HK-2 (cell line): Measurements from ENCODE around the gene NAV3.
A peak's percentile ranks its signal among the peaks of the same experiment; 100 is the strongest.

Experiments used
- DNase-seq: peaks from one replicate; pipeline ENCODE4 v3.0.0-alpha.2; 2018; ENCODE audit not compliant: unreplicated experiment

The NAV3 gene

GRCh38 chr12:77830583-77831351, at the start of gene NAV3:
Gene NAV3, plus strand, starts transcription at chr12:77830894. Its CDS starts 568 bp downstream, at chr12:77831462.
- no peak for DNase-seq

DNA sequence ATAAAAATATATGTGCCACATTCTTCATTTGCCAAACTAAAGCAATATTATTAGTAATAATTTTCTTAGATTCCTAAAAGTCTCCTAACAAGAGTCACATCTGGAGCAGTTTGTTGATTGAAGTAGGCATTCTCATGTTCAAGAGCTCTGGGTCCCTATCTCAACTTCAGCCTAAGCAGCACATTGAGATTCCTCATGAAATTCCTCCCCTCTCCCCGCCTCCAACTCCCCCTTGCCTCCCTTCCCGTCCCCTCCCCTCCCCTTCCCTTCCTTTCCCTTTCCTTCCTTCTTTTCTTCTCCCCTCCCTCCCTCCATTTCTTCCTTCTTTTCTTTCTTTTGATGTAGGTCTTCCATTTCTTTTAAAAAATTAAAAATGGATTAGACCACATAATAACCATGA, 48.7 kb upstream of the NAV3 start:
- DNase-seq = no peak

- no peak for DNase-seq
These were observed 47.9 kb upstream of the NAV3 start for GRCh38 chr12:77782766-77783165.

DNA sequence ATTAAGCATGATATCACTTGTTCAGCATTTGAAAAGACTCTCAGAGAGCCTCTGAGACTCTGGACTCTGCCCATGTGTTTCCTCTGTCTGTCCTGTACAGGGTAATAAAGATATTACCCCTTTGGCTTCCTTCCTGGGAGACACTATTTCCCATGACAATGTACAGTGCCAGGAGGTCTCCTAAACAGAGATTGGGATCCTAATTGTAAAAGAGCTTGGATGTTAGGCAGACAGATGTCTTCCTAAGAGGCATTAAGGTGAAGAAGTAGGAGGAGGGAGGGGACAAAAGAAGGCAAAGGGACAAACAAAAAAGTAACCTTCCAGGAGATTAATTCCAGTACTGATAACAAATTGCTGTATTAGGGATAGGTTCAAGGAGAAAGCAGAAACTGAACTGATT, 45.5 kb upstream of the NAV3 start:
- DNase-seq = no peak

DNA sequence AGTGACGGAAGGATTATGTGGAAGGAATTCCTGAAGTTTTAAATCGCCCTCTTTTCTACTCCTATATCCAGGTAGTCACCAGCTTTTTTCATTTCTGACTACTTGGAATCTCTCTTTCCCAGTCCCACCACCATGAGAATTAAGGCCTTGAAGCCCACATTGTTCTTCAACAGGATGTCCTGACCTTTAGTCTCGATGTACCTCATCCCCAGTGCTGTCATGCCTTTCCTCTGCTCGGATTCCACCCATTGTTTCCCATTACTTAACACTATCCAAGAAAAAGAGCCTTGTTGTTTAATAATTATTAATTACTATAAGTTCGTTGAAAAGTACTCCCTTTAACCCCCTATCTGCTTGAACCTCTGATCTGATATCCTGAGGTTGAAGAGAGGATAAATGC, 44.0 kb upstream of the NAV3 start:
- no peak for DNase-seq

DNA sequence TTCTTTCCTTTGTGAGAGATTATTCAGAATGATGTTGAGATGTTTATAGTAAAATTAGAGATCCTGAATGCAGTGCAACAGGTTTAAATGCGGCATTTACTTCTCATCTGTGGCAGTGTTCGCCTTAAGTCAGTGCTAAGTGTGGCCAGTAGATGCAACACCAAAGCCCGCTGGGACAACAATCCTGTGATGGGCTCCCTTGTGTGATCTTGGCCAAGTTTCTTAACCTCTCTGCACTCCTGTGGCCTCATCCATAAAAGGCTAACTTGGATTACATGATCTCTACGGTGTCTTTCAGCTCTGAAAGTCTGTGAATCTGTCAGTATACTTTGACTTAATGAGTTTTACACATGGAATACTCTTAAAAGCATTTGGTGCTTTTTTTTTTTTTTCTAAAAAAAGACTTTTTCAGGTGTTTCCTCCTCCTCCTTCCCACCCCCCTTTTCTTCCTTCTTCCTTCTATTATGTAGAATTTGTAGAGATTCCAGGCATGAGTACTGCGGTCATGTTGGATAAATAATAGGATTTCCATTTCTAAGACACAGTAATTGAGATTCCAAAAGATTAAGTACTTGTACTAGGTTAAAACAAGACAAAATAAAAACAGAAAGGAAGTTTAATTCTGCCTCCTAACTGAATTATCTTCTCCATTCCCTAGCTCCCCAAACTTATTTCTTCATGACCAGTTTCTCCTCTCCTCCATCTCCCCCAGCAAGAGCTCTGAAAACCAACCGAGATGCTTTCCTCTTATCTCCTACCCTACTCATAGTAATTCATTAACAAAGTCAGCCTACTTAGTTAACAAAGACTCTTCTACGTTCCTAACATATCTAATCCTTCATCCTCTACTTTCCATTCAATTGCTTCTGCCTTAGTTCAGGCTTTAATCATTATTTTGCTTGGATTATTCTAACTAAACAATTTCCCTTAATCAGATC, 42.2 kb upstream of the NAV3 start:
- no peak for DNase-seq

DNA sequence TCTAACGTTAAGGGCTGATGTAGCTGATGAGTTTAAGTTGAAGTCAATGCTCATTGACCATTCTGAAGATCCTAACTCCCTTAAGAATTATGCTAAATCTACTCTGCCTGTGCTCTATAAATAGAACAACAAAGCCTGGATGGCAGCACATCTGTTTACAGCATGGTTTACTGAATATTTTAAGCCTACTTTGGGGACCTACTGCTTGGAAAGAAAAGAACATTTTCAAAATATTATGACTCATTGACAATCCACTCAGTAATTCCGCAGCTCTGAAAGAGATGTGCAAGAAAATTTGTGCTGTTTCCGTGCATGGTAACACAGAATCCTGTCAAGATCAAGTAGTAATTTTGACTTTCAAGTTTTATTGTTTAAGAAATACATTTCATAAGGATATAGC, 35.0 kb upstream of the NAV3 start:
- no peak for DNase-seq

GRCh38 chr12:77796775-77797174, 33.9 kb upstream of the NAV3 start:
- no peak for DNase-seq

DNA sequence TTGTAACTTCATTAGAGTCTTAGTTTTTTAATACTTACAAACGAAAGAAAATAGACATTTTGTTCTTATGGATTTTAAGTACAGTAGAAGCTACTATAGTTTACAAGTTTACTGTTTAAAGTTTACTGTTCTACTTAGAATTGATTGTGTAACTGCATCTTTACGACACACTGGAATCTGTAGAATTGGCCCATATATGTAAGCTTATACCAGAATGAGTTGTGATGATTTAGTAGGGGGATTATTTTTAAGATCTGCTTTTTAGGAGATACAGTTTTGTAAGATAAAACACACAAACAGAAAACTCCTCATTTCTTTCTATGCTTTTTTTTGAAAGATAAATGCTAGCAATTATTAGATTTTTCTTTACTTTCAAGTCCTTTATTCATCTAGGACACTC, 30.2 kb upstream of the NAV3 start:
- no peak for DNase-seq

DNA sequence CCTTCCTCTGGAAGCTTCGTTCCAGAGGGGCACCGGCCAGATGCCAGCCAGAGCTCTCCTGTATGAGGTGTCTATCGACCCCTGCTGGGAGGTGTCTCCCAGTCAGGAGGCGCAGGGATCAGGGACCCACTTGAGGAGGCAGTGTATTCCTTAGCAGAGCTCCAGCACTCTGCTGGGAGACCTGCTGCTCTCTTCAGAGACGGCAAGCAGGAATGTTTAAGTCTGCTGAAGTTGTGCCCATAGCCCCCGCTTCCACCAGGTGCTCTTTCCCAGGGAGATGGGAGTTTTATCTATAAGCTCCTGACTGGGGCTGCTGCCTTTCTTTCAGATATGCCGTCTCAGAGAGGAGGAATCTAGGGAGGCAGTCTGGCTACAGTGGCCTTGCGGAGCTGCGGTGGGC, 22.2 kb upstream of the NAV3 start:
- DNase-seq = no peak

GRCh38 chr12:77813558-77813957, 17.1 kb upstream of the NAV3 start:
- DNase-seq = no peak

GRCh38 chr12:77814386-77814785, 16.3 kb upstream of the NAV3 start:
- no peak for DNase-seq

- no peak for DNase-seq
These were observed 14.5 kb upstream of the NAV3 start for GRCh38 chr12:77816196-77816595.

- no peak for DNase-seq
These were observed 13.4 kb upstream of the NAV3 start for GRCh38 chr12:77817276-77817675.

DNA sequence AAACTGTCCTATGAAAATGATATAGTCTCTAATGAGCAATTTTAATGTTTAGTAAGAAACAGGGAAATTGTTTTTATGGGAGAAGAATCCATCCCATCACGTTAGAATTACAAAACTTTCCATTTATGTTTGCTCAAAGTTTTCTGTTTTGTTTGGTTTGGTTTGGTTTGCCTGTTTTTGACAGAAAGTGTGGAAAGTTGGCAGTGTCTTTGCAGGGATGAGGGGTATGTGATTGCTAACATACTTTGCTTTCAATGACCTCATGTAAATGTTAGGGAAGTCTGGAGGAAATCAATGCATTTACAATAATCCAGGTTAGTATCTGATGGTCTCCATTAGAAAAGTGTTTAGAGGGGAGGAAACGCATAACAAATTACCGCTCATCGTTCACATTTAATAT, 12.3 kb upstream of the NAV3 start:
- no peak for DNase-seq

DNA sequence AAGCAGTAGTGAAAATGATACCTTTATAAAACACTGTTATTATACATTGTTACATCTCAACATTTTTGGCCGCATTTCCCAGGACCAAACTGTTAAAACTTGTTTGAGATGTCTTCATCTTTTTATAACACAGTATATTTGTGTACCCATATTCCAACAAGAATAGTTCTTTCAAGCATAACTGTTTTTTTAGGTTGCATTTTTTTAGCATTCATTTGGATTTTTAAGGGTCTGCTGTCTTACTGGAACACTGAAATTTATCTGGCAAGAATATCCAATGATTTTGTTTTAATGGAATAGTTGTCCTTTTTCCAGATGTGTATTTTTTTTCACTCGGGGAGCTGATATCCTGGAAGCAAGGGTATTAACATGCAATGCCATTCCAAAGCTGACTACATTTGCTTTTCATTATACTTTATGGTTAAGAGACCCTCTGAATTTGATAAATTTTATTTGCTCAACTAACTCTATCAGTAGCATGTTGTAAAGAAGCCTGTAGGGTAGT, 8.9 kb upstream of the NAV3 start:
- no peak for DNase-seq

DNA sequence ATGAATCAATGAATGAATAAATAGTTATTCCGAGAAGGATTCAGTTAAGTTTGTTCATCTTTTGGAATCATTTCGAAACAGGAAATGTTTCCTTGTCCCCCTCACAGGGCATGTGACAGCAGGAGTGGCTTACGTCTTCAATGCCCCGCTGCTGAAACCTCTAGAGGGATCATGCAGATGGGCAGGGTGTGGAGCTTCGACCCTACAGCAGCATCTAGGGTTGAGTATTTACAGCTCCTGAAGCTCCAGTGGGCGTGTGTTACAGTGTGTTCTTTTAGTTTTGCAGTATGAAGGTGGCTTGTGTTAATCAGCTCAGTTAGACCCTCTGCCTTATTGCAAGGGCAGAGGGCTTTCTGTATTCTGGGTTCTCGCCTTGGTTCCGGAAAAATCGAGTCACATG, 2.6 kb downstream of the NAV3 start:
- no peak for DNase-seq

DNA sequence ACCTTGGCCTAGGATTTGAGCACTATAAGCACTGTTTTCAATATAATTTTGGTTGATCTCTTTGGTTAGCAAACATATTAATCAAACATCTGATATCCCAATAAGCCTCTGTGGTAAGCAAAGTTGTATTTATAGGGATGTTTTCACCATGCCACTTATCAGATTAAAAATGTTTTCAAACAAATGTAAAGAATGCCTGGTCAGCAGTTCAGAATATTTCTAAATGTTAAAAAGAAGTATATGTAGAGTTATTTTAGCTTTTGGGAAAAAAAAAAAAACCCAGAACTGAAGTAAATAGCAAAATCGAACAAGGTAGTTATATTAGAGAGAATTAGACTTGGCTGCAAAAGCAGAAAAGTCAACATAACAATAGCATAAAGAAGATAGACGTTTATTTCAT, 3.9 kb downstream of the NAV3 start:
- no peak for DNase-seq

DNA sequence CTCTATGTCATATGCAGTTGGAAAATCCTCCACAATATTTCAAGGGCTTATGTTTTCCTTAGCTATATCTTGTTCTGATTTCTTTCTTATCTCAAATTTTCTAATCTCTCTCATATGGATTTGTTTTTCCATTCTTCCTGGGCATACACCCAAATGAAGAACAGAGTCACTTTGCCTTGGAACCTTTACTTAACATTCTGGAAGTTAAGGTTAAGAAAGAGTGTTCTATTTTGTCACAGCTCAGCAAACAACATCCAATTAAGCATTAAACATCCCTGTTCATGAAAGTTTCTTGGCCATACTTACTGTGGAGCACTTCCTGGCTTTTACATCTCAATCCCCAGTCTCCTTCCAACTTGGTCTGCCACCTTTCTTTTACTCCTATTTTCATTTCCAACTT, 5.3 kb downstream of the NAV3 start:
- DNase-seq = no peak

GRCh38 chr12:77837876-77838291, 7.2 kb downstream of the NAV3 start:
- no peak for DNase-seq

- no peak for DNase-seq
These were observed 10.8 kb downstream of the NAV3 start for GRCh38 chr12:77841521-77841920.

DNA sequence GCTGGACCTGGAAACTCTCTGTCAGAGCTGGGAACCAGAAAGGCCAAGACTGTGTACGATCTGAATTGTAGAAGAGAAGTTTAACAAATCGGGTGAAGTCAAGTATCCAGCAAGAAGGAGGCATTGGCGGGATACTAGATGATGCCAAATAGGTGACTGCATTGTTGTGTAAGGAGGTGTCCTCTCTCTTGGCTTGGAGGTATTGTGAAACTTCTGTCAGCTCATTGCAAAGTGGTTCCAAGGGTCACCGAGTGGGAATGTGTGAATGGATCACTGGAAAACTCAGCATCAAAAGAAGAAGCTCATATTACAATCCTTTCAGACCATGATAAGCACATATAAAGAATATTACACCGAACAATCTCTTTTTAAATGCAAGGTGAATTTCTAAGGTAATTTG, 11.7 kb downstream of the NAV3 start:
- DNase-seq = no peak

DNA sequence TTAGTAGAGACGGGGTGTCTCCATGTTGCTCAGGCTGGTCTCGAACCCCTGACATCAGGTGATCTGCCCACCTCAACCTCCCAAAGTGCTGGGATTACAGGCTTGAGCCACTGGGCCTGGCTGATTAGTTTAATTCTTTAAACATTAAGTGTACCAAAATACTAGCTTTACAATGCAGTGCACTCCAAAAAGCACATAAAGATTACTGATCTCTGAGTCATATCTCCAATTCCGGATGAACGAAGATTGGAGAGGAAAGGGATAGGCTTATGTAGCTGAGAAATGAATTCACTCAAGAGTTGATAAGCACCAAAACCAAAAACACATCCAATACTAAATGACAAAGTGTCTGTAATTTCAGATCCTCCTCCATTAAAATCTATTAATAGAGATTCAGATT, 15.1 kb downstream of the NAV3 start:
- peak; percentile 0 for DNase-seq
